HG03457 (cell line): ENCODE measurements around the gene BRIP1.
"Not testable (repeated sequence)": the region's sequence is repeated elsewhere in the genome, so short reads cannot be mapped to it uniquely, and the experiment has no call there.

Experiments
- ATAC-seq: cut with Tn5 transposase; IDR thresholded peaks from one replicate; pipeline ENCODE4 v1.9.1; 2021; ENCODE audit warnings: moderate number of reproducible peaks; ENCODE audit not compliant: unreplicated experiment

Gene BRIP1

DNA sequence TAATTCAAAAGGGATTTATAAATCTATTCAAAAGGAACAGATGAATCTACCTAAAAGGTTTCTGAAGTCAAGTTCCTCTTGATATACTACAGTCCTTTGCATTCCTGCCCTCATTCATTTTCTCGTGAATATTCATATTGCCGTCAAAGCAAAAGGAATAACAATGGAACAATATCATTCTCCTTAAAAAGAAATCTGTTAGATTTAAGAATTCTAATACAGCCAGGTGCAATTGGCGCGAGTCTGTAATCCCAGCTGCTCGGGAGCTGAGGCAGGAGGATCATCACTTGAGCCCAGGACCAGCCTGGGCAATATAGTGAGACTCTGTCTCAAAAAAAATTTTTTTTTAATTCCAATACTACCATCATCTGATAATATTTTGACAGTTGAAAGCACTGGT lies 130.3 kb downstream of the BRIP1 start:
- no peak for ATAC-seq

DNA sequence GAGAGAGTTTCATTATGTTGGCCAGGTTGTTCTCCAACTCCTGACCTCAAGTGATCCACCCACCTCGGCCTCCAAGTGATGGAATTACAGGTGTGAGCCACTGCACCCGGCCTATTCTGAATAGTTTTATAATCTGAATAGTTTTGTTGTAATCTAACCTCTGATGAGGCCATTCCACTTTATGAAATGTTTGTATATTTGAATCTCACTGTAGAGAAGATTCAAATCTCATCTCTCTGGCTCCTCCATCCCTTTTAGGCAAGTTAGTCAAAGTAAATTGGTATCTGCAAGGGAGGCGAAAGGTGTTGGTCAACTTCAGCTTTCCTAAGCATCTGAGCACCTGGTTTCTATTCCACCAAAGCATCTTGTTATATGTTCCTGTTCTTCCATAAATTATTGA lies 131.2 kb downstream of the BRIP1 start:
- ATAC-seq, result no peak

- no peak for ATAC-seq
These were observed 132.0 kb downstream of the BRIP1 start for GRCh38 chr17:61731330-61731729.

DNA sequence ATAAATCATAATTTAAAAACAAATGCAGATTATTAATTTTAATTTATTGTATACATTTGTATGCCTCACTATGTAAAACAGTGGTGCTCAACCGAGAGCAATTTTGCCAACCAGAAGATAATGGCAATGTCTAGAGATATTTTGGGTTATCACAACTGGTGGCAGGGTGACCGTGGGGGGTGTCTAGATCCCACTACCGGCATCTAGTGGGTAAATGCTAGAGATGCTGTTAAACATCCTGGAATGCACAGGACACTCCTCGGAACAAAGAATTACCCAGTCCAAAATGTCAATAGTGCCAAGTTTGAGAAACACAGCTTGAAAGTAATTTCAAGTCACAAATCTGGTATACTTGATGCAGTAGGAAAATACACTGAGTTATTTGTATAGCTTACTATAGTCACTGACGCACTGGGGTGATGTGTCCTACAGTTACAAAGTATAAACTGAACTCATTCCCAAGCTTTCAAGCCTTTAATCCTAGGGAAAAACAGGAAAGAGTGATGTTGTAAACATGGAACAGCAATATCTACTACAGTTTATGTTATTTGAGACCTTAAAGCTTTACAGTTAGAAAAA lies 133.5 kb downstream of the BRIP1 start:
- no peak for ATAC-seq

DNA sequence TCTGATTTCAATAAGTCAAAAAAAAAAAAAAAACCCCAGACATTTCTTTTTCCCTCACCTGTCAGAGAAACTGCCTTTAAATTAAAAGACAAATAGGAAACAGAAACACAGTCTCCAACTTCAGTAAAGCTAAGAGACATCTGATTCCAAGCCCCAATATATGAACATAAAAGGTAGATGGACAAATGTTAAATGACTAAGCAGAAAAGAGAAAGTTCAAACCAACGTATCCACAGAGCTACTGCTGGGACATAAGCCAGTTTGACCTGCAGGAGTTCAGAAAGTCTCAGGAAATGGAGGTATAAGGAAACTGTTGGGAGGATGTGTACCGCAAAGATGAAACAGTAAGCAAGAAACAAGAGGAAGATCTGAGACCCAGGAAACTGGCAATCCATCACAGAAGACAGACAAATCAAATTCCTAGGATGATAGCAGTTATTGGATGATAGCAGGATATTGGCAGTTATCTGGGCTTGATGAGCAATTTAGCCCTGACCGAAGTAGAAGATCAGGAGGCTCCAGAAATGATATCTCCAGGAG lies 135.0 kb downstream of the BRIP1 start:
- ATAC-seq, result no peak

DNA sequence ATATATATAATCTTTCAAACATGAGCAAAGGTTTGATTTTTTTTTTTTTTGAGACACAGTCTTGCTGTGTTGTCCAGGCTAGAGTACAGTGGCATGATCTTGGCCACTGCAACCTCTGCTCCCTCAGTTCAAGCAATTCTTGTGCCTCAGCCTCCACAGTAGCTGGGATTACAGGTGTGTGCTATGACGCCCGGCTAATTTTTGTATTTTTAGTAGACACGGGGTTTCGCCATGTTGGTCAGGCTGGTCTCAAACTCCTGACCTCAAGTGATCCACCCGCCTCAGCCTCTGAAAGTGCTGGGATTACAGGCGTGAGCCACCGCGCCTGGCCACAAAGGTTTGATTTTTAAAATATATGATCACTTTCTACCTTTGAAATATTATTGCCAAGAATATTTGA lies 135.5 kb downstream of the BRIP1 start:
- ATAC-seq, result not testable (repeated sequence)

DNA sequence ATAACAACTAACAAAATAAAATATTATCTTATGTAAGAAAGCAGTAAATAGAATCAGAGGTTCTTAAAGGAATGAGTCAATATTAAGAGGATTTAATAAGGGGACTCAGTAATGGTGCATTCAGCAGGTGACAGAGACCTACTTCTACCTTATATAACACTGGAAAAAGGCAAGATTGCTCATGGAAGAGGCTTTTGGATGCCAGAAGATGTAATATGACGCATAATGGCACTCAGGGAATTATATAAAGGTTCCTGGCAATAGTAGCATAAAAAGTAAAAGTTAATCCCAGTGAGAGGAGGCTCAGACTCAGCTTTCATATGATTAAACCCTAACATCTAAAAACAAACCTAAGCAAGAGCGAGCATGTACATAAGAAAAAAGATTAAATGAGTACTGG lies 136.4 kb downstream of the BRIP1 start:
- ATAC-seq, result no peak

- no peak for ATAC-seq
These were observed 138.6 kb downstream of the BRIP1 start for GRCh38 chr17:61724777-61725176.

GRCh38 chr17:61723914-61724313 lies 139.4 kb downstream of the BRIP1 start:
- no peak for ATAC-seq

- ATAC-seq, result no peak
These were observed 140.1 kb downstream of the BRIP1 start for GRCh38 chr17:61723183-61723582.

DNA sequence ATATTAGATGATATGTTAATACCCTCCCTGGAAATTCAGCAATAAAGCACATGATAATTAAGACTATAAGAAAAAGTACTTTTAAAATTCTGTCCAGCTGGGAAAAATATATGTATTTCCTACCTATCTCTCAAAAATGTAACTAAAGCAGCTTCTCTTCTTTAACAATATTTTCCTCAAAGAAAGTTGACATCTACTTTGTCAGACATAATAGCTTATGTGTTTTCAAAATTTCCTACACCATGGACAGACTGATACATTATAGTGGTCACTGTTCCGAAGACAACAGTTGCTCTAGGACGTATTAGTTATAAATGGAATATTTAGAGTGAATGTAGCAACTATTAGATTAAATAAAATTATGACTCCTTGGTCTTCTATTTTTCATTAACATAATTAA lies 140.9 kb downstream of the BRIP1 start:
- no peak for ATAC-seq

GRCh38 chr17:61720016-61720795 lies 143.1 kb downstream of the BRIP1 start:
- no peak for ATAC-seq

DNA sequence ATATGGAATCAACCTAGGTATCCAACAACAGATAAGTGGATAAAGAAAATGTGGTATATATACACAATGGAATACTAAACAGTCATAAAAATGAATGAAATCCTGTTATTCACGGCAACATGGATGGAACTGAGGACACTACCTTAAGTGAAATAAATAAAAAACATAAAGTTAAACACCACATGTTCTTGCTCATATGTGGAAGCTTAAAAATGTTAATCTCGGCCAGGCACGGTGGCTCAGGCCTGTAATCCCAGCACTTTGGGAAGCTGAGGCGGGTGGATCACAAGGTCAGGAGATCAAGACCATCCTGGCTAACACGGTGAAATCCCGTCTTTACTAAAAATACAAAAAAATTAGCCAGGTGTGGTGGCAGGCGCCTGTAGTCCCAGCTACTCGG lies 144.1 kb downstream of the BRIP1 start:
- ATAC-seq, result not testable (repeated sequence)

DNA sequence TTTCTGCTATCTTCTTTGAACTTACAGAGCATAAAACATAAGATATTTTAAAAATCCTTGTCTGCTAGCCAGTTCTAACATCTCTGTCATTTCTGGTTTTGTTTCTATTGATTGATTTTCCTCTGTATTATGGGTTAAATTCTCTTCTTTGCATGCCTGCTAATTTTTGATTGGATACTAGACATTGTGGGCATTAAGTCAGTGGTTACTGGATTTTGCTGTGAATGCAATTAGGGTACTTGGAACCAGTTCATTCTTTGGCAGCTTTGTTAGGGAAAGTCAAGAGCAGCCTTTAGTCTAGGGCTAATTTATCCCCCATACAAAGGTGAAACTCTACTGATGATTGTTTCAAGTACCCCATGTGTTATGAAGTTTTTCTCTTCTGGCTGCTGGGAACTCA lies 145.3 kb downstream of the BRIP1 start:
- ATAC-seq, result no peak

- ATAC-seq, result no peak
These were observed 146.0 kb downstream of the BRIP1 start for GRCh38 chr17:61717352-61717751.

DNA sequence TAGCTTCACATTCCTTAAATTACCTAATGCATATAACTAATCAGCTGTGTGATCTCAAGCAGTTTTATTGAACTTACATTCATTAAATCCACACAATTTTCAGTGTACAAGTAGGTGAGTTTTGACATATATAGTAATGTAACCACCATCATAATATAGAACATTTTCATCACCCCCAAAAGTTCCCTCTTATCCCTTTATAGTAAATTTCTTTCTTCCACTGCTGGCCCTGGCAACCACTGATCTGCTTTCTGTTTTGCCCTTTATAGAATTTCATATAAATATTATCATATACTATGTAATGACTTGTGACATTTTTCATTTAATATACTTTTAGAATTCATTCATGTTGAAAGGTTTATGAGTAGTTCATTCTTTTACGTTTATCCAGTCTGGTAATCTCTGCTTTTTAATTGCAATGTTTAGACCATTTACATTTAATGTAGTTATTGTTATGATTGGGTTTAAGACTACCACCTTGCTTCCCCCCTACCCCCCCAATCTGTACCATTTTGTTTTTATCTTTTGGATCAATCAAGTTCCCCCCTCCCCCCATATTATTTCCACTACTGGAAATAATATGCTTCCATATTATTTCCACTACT lies 147.0 kb downstream of the BRIP1 start:
- ATAC-seq, result no peak

DNA sequence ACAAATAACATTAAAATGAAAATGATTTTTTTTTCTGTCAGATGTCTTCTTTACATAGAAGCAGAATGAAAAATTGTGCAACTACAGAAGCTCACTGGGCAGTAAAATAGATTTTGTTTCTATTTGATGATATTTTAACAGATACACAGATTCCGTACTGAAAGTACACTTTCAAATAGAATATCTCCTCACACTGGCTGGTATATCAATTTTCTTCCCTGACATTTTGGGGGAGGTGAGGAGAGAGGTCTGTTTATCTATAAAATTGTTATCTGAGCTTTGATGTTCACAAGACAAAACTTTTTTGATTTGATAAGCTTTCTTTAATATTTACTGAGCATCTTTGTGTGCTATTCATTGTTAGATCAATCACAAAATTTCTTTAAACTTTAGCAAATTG lies 148.0 kb downstream of the BRIP1 start:
- ATAC-seq, result no peak

GRCh38 chr17:61714300-61714699 lies 149.0 kb downstream of the BRIP1 start:
- ATAC-seq, result no peak

DNA sequence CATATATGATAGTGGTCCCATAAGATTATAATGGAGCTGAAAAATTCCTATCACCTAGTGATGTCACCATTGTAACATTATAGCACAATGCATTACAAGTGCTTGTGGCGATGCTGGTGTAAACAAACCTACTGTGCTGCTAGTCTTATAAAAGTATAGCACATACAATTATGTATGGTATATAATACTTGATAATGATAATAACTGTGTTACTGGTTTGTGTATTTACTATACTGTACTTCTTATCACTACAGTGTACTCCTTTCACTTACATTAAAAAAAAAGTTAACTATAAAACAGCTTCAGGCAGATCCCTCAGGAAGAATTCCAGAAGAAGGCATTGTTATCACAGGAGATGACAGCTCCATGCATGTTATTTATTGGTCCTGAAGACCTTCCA lies 150.3 kb downstream of the BRIP1 start:
- no peak for ATAC-seq

DNA sequence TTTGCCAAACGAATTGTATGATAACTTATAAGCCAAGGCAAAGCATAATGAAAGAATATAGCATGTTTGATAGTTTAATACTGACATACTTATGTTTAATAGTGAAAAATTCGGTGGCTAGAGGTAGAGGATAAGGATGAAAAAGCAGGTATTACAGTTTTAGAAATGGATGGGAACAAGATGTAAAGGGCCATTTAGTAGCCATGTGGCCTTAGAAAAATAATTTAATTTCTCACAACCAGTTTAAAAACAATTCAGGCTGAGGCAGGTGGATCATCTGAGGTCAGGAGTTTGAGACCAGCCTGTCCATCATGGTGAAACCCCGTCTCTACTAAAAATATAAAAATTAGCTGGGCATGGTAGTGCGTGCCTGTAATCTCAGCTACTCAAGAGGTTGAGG lies 152.8 kb downstream of the BRIP1 start:
- ATAC-seq, result no peak

DNA sequence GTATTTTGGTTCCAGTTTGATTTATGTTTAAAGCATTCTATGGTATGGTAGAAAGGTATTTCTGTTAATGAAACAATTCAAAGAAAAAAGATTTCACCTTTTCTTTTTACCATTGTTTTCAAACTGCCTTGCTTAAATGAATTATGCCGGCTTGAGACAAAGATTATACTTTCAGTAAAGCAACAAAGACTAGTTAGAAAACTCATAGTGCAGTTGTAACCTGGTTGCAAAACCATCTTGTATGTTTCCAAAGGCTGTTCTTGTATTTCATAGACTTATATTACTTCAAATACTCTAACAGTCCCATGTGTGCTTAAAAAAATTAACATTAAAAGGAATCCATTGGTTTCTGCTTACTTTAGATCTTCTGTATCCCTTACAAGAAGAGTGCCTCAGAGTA lies 153.8 kb downstream of the BRIP1 start:
- no peak for ATAC-seq

DNA sequence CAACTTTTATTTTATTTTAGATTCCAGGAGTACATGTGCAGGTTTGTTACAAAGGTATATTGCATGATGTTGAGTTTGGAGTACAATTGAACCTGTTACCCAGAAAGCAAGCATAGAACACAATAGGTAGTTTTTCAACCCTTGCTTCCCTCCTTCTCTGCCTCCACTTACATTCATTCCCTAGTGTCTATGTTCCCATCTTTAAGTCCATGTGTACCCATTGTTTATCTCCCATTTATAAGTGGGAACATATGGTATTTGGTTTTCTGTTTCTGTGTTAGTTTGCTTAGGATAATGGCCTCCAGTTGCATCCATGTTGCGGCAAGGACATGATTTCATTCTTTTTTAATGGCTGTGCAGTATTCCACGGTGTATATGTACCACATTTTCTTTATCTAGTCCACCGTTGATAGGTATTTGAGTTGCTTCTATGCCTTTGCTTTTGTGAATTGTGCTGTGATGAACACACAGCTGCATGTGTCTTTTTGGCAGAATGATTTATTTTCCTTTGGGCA lies 158.3 kb downstream of the BRIP1 start:
- no peak for ATAC-seq
